ENCODE results near the gene LRP8. TPM values are rescaled to one million over a fixed set of nuclear protein-coding genes. Genes with fewer than 3 reads are reported as not detected.

LRP8 gene
- polyA plus RNA-seq, 1 donor, result 4.1 TPM

- no CpG with 5 or more reads among the region's 8 CpGs for WGBS (ENCODE audit: insufficient coverage, low lambda C conversion rate)
- Histone ChIP-seq H3K9me3 (ENCODE audit: control insufficient read depth, low read depth, low read length) (no peaks in the 10 kb centered on the region), H3K27ac (ENCODE audit: low read length) (no peak overlapping the region), H3K4me1 (ENCODE audit: control insufficient read depth, insufficient read depth, low read length) (peaks cover 8% of the 10 kb centered on the region), H3K4me3 (ENCODE audit: low read length) (no peak overlapping the region), H3K27me3 (ENCODE audit: control insufficient read depth, insufficient read depth, low read length) (no peaks in the 10 kb centered on the region), H3K36me3 (ENCODE audit: control insufficient read depth, insufficient read depth, low read length) (no peaks in the 10 kb centered on the region)
- peak in 1 of 2 donors; percentile 71 for DNase-seq
These were observed 12.1 kb upstream of the LRP8 start for GRCh38 chr1:53339736-53340635.

DNA sequence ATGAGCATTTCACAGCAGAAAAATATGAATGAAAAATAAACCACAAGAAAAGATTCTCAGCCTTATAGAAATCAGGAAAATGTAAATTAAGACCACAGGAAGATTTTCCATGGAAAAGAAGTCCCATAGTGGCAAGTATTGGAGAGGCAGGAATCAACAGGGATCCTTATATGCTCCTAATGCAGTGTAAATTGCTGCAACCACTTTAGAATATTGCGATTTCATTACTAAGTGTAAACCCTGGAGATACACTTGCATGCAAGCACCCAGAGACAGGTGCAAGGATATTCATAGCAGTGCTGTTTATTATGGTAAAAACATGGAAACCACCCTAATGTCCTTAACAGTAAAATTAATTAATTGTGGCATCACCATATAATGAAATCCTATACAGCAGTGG lies 10.6 kb upstream of the LRP8 start:
- H3K27ac ChIP-seq (ENCODE audit: low read length), result no peak overlapping the region
- no peak overlapping the region for H3K4me3 ChIP-seq (ENCODE audit: low read length)
- no peaks in the 10 kb centered on the region for H3K27me3 ChIP-seq (ENCODE audit: control insufficient read depth, insufficient read depth, low read length)
- no peaks in the 10 kb centered on the region for H3K36me3 ChIP-seq (ENCODE audit: control insufficient read depth, insufficient read depth, low read length)
- H3K4me1 ChIP-seq (ENCODE audit: control insufficient read depth, insufficient read depth, low read length), result peaks cover 8% of the 10 kb centered on the region
- no peak for DNase-seq
- H3K9me3 ChIP-seq (ENCODE audit: control insufficient read depth, low read depth, low read length), result no peaks in the 10 kb centered on the region
- no CpG with 5 or more reads among the region's 1 CpG for WGBS (ENCODE audit: insufficient coverage, low lambda C conversion rate)

DNA sequence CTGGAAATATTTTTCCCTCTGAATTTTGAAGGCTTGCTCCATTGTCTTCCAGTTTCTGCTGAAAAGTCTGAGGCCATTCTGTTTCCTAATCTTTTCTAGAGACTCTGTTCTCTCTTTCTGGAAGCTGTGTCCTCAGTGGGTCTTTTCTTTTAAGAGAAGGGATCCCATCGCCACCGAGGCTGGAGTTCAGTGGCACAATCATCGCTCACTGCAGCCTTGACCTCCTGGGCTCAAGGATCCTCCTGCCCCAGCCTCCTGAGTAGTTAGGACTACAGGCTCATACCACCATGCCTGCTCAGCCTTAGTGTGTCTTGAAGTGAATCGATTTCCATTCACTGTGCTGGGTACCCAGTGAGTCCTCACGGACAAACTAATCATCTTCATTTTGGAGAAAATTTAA lies 9.6 kb upstream of the LRP8 start:
- peaks cover 8% of the 10 kb centered on the region for H3K4me1 ChIP-seq (ENCODE audit: control insufficient read depth, insufficient read depth, low read length)
- H3K4me3 ChIP-seq (ENCODE audit: low read length), result no peak overlapping the region
- no peak overlapping the region for H3K27ac ChIP-seq (ENCODE audit: low read length)
- WGBS (ENCODE audit: insufficient coverage, low lambda C conversion rate), result 100% methylated on average over 2 of the region's 5 CpGs
- no peaks in the 10 kb centered on the region for H3K9me3 ChIP-seq (ENCODE audit: control insufficient read depth, low read depth, low read length)
- no peaks in the 10 kb centered on the region for H3K27me3 ChIP-seq (ENCODE audit: control insufficient read depth, insufficient read depth, low read length)
- no peaks in the 10 kb centered on the region for H3K36me3 ChIP-seq (ENCODE audit: control insufficient read depth, insufficient read depth, low read length)
- no peak for DNase-seq

DNA sequence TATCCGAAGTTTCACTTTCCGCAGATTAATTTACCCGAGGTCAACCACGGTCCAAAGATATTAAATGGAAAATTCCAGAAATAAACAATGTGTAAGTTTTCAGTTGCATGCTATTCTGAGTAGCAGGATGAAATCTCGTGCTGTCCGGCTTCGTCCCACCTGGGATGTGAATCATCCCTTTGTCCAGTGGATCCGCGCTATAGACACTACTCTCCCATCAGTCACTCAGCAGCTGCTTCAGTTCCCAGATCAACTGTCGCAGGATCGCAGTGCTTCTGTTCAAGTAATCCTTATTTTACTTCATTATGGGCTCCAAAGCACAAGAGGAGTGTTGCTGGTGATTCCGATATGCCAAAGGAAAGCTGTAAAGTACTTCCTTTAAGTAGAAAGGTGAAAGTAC lies 8.3 kb upstream of the LRP8 start:
- 92% methylated on average over 4 of the region's 12 CpGs for WGBS (ENCODE audit: insufficient coverage, low lambda C conversion rate)
- no peak for DNase-seq
- peaks cover 8% of the 10 kb centered on the region for H3K4me1 ChIP-seq (ENCODE audit: control insufficient read depth, insufficient read depth, low read length)

DNA sequence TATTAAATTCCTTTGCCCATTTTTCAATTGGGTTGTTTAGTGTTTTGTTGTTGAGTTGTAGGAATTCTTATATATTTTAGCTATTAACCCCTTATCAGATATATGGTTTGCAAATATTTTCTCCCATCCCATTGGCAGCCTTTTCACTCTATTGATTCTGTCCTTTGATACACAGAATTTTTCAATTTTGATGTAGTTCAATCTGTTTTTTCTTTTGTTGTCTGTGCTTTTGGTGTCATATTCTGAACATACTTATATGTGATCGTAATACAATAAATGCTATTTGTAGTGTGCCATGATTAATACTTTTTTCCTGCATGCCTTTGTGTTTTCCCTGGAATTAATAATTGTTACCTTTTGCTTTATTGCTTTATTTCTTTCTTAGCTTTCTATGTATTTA lies 7.8 kb upstream of the LRP8 start:
- H3K27ac ChIP-seq (ENCODE audit: low read length), result no peak overlapping the region
- WGBS (ENCODE audit: insufficient coverage, low lambda C conversion rate), result 83% methylated on average over 1 of the region's 1 CpG
- H3K27me3 ChIP-seq (ENCODE audit: control insufficient read depth, insufficient read depth, low read length), result peaks cover 5% of the 10 kb centered on the region
- no peak for DNase-seq
- peaks cover 8% of the 10 kb centered on the region for H3K4me1 ChIP-seq (ENCODE audit: control insufficient read depth, insufficient read depth, low read length)
- no peaks in the 10 kb centered on the region for H3K36me3 ChIP-seq (ENCODE audit: control insufficient read depth, insufficient read depth, low read length)
- no peak overlapping the region for H3K4me3 ChIP-seq (ENCODE audit: low read length)
- H3K9me3 ChIP-seq (ENCODE audit: control insufficient read depth, low read depth, low read length), result no peaks in the 10 kb centered on the region

More for the DNA sequence above, 8.3 kb upstream of the LRP8 start:
- Histone ChIP-seq H3K36me3 (ENCODE audit: control insufficient read depth, insufficient read depth, low read length) (no peaks in the 10 kb centered on the region), H3K9me3 (ENCODE audit: control insufficient read depth, low read depth, low read length) (no peaks in the 10 kb centered on the region), H3K27me3 (ENCODE audit: control insufficient read depth, insufficient read depth, low read length) (peaks cover 5% of the 10 kb centered on the region), H3K4me3 (ENCODE audit: low read length) (no peak overlapping the region), H3K27ac (ENCODE audit: low read length) (no peak overlapping the region)

- Histone ChIP-seq H3K4me1 (ENCODE audit: control insufficient read depth, insufficient read depth, low read length) (peaks cover 2% of the 10 kb centered on the region), H3K36me3 (ENCODE audit: control insufficient read depth, insufficient read depth, low read length) (no peaks in the 10 kb centered on the region), H3K27me3 (ENCODE audit: control insufficient read depth, insufficient read depth, low read length) (peaks cover 5% of the 10 kb centered on the region), H3K27ac (ENCODE audit: low read length) (no peak overlapping the region), H3K9me3 (ENCODE audit: control insufficient read depth, low read depth, low read length) (no peaks in the 10 kb centered on the region), H3K4me3 (ENCODE audit: low read length) (no peak overlapping the region)
- DNase-seq, result no peak
- WGBS (ENCODE audit: insufficient coverage, low lambda C conversion rate), result 80% methylated on average over 2 of the region's 9 CpGs
These were observed 6.9 kb upstream of the LRP8 start for GRCh38 chr1:53334781-53335180.

DNA sequence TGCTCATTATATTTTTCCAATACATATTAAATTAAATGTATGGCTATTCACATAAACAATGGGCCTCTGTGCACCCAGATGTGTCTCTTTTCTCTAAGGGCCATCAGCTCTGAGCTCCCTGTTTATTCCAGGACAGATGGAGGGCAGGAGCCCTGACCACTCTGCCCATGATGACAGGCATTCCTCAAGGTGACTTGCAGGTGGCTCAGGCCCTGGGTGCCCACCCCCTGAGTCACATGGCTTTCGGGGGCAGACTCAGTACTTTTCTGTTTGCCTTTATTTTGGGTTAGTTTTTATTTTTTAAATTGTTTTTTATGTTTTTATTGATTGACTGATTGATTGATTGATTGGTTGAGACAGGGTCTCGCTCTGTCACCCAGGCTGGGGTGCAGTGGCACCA lies 6.4 kb upstream of the LRP8 start:
- DNase-seq, result no peak
- WGBS (ENCODE audit: insufficient coverage, low lambda C conversion rate), result no CpG with 5 or more reads among the region's 2 CpGs

DNA sequence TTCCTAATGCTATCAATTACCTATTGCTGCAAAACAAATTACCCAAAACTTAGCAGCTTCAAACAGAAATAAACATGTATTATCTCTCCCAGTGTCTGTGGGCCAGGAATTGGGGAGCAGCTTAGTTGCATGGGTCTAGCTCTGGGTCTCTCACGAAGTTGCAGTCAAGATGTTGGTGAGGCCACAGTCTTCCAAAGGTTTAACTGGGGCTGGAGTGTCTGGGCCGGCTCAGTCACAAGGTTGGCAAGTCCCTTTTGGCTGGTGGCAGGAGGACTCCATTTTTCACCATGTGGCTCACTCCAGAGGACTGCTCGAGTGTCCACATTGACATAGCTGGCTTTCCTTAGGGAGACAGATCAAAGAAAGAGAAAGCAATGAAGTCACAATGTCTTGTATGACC lies 5.0 kb upstream of the LRP8 start:
- no peak overlapping the region for H3K4me3 ChIP-seq (ENCODE audit: low read length)
- no peaks in the 10 kb centered on the region for H3K36me3 ChIP-seq (ENCODE audit: control insufficient read depth, insufficient read depth, low read length)
- WGBS (ENCODE audit: insufficient coverage, low lambda C conversion rate), result no CpG with 5 or more reads among the region's 3 CpGs
- H3K27me3 ChIP-seq (ENCODE audit: control insufficient read depth, insufficient read depth, low read length), result peaks cover 10% of the 10 kb centered on the region
- DNase-seq, result no peak
- no peak overlapping the region for H3K27ac ChIP-seq (ENCODE audit: low read length)
- H3K4me1 ChIP-seq (ENCODE audit: control insufficient read depth, insufficient read depth, low read length), result no peaks in the 10 kb centered on the region
- H3K9me3 ChIP-seq (ENCODE audit: control insufficient read depth, low read depth, low read length), result no peaks in the 10 kb centered on the region

More for the DNA sequence above, 6.4 kb upstream of the LRP8 start:
- no peaks in the 10 kb centered on the region for H3K36me3 ChIP-seq (ENCODE audit: control insufficient read depth, insufficient read depth, low read length)
- no peak overlapping the region for H3K27ac ChIP-seq (ENCODE audit: low read length)
- peaks cover 5% of the 10 kb centered on the region for H3K27me3 ChIP-seq (ENCODE audit: control insufficient read depth, insufficient read depth, low read length)
- no peaks in the 10 kb centered on the region for H3K9me3 ChIP-seq (ENCODE audit: control insufficient read depth, low read depth, low read length)
- H3K4me3 ChIP-seq (ENCODE audit: low read length), result no peak overlapping the region
- H3K4me1 ChIP-seq (ENCODE audit: control insufficient read depth, insufficient read depth, low read length), result no peaks in the 10 kb centered on the region

GRCh38 chr1:53332186-53332564 lies 4.3 kb upstream of the LRP8 start:
- Histone ChIP-seq H3K4me1 (ENCODE audit: control insufficient read depth, insufficient read depth, low read length) (no peaks in the 10 kb centered on the region), H3K27me3 (ENCODE audit: control insufficient read depth, insufficient read depth, low read length) (peaks cover 12% of the 10 kb centered on the region), H3K4me3 (ENCODE audit: low read length) (no peak overlapping the region), H3K27ac (ENCODE audit: low read length) (no peak overlapping the region), H3K9me3 (ENCODE audit: control insufficient read depth, low read depth, low read length) (no peaks in the 10 kb centered on the region), H3K36me3 (ENCODE audit: control insufficient read depth, insufficient read depth, low read length) (no peaks in the 10 kb centered on the region)
- no peak for DNase-seq
- no CpG with 5 or more reads among the region's 3 CpGs for WGBS (ENCODE audit: insufficient coverage, low lambda C conversion rate)

DNA sequence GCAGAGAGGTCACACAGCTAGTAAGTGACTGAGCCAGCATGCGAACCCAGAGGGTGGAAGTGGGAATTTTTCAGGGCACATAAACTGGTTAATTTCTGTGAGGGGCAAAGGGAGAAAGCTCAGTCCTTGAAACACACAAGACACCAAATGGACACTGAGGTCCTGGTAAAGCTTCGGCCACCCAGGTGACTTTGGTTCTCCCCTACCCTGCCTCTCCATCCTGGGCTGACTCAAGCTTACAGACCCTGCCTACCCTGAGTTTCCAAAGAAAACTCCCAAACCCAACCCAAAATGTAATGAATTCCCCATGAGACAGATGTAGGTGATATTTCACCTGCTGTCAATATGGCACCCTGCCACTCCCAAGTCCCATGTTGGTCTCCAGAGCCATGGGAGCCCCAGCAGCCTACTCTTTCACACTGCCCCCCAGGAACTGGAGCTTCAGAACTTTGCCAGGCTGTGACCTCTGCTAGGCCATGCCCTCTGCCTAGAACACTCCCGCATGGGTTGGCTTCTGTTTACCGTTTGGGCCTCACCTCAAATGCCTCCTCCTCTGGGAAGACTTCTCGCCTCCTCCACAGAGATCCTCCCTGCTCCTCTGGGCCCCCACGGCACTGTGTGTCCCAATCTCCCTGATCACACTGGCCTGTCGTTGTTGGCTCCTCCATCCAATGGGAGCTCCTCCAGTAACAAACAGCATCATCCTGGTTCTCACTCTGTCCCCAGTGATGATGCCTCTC lies 3.7 kb upstream of the LRP8 start:
- no CpG with 5 or more reads among the region's 7 CpGs for WGBS (ENCODE audit: insufficient coverage, low lambda C conversion rate)
- Histone ChIP-seq H3K27me3 (ENCODE audit: control insufficient read depth, insufficient read depth, low read length) (peaks cover 16% of the 10 kb centered on the region), H3K9me3 (ENCODE audit: control insufficient read depth, low read depth, low read length) (no peaks in the 10 kb centered on the region), H3K4me1 (ENCODE audit: control insufficient read depth, insufficient read depth, low read length) (peaks cover 4% of the 10 kb centered on the region), H3K36me3 (ENCODE audit: control insufficient read depth, insufficient read depth, low read length) (no peaks in the 10 kb centered on the region), H3K27ac (ENCODE audit: low read length) (no peak overlapping the region), H3K4me3 (ENCODE audit: low read length) (no peak overlapping the region)
- no peak for DNase-seq
